ENCODE results near the gene TIMD4.

DNA sequence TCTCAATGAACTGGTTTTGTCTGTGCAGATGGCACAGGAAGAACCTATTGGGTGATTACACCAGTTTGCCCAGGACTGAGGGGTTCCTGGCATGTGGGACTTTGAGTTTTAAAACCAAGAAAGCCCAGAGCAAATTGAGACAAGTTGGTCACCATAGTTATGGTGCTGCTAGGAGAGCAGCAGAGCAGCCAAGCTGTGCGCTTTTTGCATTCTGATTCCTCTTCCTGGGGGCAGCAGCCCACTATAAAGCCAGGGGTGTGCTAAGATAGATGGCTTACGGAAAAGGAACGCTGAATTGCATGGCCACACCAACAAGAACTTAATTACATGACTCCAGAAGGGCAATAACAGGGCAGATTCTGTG is 49.7 kb downstream of the TIMD4 start:
- TF ChIP-seq, protein P1, sequence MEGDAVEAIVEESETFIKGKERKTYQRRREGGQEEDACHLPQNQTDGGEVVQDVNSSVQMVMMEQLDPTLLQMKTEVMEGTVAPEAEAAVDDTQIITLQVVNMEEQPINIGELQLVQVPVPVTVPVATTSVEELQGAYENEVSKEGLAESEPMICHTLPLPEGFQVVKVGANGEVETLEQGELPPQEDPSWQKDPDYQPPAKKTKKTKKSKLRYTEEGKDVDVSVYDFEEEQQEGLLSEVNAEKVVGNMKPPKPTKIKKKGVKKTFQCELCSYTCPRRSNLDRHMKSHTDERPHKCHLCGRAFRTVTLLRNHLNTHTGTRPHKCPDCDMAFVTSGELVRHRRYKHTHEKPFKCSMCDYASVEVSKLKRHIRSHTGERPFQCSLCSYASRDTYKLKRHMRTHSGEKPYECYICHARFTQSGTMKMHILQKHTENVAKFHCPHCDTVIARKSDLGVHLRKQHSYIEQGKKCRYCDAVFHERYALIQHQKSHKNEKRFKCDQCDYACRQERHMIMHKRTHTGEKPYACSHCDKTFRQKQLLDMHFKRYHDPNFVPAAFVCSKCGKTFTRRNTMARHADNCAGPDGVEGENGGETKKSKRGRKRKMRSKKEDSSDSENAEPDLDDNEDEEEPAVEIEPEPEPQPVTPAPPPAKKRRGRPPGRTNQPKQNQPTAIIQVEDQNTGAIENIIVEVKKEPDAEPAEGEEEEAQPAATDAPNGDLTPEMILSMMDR (IDR thresholded peaks at IDR 0.05) = no peak
- TF ChIP-seq POLR2A (IDR thresholded peaks at IDR 0.05) = no peak
